Measurements from ENCODE around the gene OR10H3.

DNA sequence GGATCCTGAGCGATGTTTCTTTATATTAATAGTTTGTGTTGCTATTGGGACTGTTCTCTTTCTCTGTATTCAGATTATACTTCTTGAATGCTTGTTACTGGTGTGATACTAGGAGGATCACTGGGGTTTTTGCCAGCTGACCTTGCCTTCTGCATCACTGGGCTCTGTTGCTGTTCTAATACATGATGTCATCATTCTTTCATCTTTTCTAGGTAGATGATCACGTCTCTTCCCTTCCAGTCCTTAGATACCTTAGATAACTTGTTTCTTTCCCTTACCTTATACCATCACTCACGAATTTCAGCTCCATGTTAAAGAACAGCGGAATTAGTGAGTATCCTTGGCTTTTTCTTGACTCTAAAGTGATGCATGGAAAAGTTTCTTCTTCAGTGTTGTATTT lies at the start of gene OR10H3:
- TF ChIP-seq, protein P1, sequence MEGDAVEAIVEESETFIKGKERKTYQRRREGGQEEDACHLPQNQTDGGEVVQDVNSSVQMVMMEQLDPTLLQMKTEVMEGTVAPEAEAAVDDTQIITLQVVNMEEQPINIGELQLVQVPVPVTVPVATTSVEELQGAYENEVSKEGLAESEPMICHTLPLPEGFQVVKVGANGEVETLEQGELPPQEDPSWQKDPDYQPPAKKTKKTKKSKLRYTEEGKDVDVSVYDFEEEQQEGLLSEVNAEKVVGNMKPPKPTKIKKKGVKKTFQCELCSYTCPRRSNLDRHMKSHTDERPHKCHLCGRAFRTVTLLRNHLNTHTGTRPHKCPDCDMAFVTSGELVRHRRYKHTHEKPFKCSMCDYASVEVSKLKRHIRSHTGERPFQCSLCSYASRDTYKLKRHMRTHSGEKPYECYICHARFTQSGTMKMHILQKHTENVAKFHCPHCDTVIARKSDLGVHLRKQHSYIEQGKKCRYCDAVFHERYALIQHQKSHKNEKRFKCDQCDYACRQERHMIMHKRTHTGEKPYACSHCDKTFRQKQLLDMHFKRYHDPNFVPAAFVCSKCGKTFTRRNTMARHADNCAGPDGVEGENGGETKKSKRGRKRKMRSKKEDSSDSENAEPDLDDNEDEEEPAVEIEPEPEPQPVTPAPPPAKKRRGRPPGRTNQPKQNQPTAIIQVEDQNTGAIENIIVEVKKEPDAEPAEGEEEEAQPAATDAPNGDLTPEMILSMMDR (optimal IDR thresholded peaks at IDR 0.05 in 1 of 3, IDR thresholded peaks at IDR 0.05 in 1 of 3, conservative IDR thresholded peaks at IDR 0.05 in 1 of 3; ENCODE audit: extremely low read depth in 1 of 3, insufficient read depth in 2 of 3, low read length in 3 of 3): no peak
- no peak for TF ChIP-seq EZH2 (IDR thresholded peaks at IDR 0.05; ENCODE audit: low read length)

Measured in keratinocyte (primary cell).